T1000 (cell line): ENCODE results near the gene SIPA1L2.
"Not testable (repeated sequence)": the region's sequence is repeated elsewhere in the genome, so short reads cannot be mapped to it uniquely, and the experiment has no call there.

Source experiments
- DNase-seq: peaks from one replicate; lab custom pipeline; 2025; ENCODE audit warnings: mixed read lengths; lab: John Stamatoyannopoulos, UW

SIPA1L2 gene

DNA sequence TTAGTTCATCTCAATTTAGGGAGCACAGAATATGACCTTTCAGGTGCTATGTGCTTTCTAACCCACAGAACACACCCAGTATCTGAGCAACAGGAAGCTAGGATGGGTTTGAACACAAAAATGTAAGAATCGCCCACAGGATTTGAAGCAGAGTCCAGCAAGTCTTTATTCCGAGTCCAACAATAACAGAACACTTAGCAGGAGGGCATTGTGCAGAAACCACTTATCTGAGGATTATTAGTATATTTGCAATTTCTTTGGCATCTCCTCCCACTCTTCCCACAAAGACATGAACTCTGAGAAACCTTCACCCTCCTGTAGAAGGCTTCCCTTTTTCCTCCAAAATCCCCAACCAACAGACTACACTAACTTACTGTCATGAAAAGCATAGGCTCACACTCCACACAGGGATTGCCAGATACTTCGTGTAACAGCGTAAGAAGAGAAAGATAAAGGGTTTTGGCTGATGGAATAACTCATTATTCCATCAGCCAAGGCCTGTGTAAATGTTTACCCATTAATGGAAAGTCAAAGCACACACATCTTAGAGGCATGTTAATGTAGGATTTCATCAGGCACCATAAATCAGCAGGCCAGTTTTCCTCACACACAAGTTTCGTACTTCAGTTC is 16.1 kb downstream of the SIPA1L2 start:
- DNase-seq: no peak

DNA sequence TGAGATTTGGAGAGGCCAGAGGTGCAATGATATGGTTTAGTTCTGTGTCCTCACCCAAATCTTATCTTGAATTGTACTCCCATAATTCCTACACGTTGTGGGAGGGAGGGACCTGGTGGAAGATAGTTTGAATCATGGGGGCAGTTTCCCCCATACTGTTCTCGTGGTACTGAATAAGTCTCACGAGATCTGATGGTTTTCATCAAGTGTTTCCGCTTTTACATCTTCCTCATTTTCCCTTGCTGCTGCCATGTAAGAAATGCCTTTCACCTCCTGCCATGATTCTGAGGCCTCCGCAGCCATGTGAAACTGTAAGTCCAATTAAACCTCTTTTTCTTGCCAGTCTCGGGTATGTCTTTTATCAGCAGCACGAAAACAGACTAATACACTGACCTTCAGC is 17.1 kb downstream of the SIPA1L2 start:
- not testable (repeated sequence) for DNase-seq

DNA sequence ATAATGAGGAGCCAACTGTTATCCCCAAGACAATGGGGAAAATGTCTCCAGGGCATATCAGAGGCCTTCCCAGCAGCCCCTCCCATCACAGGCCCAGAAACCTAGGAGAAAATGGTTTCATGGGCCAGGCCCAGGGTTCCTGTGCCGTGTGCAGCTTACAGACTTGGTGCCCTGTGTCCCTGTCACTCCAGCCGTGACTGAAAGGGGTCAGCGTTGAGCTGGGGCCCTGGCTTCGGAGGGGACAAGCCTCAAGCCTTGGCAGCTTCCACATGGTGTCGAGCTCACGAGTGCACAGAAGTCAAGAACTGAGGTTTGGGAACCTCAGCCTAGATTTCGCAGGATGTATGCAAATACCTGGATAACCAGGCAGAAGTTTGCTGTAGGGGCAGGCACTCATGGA is 18.1 kb downstream of the SIPA1L2 start:
- DNase-seq: no peak

DNA sequence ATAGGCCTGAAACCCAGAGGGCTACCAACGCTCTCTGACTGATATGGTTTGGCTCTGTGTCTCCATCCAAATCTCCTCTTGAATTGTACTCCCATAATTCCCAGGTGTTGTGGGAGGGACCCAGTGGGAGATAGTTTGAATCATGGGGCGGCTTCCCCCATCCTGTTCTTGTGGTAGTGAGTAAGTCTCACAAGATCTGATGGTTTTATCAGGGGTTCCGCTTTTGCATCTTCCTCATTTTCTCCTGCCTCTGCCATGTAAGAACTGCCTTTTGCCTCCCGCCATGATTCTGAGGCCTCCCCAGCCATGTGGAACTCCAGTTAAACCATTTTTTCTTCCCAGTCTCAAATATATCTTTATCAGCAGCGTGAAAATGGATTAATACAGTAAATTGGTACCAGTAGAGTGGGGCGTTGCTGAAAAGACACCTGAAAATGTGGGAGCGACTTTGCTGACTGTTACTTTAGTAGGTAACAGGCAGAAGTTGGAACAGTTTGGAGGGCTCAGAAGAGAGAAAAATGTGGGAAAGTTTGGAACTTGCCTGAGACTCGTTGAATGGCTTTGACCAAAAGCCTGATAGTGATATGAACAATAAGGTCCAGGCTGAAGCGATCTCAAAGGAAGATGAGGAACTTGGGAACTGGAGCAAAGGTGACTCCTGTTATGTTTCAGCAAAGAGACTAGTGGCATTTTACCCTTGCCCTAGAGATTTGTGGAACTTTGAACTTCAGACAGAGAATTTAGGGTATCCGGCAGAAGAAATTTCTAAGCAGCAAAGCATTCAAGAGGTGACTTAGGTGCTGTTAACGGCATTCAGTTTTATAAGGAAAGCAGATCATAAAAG is 18.8 kb downstream of the SIPA1L2 start:
- DNase-seq: not testable (repeated sequence)

DNA sequence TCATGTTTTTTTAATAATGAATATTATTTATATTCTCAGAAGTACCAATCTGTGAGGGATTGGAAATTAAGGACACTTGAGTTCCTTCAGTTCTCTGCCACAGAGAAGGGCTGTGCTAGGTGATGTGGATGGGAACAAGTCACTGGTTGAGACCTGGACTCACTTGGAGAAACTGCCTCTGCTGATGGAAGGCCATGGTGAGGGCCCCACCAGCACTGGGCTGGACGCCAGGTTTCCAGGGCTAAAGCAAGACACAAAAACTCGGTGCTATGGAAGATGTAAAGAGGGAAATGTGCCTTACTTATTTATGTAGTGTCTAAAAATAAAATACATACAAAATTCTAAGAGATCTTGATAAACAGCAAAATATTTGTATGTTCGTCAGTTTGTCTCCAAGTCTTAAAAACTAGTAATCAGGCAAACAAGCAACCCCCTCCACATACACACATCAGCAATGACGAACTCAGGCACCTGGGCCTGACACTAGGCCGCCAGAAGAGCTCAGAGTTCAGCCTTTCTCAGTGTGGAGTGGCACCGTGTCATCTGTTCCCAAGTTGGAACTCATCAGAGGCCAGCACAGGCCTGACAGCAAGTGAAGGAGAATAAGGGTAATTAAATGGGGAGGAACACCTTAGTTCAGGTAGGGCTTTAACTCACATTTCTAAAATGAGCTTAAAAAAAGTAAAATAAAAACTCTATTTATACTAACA is 19.6 kb downstream of the SIPA1L2 start:
- DNase-seq: no peak

DNA sequence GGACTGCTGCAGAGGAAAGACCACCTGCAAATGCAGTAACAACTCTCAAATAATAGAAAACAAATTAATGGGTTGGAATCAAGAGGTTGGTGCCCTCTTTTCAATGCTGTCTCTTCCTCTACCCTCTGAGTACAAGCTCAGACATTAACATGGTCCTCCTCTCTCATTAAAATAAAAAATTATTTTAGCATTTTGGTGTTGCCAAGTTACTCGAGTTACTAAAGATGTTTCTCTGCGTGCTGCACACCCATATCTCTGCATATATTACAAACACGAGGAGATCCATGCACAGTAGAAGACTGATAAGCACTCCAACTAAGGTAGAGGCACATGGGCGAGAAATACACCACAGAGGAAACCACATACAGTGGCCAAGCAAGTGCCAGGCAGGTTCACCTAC is 21.5 kb downstream of the SIPA1L2 start:
- no peak for DNase-seq

DNA sequence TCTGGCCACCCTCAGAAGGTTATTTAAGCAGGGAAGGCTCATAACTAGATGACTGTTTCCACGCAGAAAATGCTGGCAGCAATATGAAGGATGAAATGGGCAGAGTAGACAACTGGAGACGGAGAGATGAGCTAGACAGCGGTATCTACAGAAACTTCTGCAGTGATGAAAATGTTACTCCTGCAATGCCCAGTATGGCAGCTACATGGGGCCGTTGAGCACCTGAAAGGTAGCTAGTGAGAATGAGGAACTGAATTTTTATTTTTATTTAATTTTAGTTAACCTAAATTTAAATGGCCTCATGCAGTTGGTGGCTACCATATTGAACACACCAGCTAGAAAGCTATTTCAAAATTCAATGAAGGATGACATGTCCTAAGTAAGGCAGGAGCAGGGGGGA is 27.3 kb downstream of the SIPA1L2 start:
- no peak for DNase-seq

DNA sequence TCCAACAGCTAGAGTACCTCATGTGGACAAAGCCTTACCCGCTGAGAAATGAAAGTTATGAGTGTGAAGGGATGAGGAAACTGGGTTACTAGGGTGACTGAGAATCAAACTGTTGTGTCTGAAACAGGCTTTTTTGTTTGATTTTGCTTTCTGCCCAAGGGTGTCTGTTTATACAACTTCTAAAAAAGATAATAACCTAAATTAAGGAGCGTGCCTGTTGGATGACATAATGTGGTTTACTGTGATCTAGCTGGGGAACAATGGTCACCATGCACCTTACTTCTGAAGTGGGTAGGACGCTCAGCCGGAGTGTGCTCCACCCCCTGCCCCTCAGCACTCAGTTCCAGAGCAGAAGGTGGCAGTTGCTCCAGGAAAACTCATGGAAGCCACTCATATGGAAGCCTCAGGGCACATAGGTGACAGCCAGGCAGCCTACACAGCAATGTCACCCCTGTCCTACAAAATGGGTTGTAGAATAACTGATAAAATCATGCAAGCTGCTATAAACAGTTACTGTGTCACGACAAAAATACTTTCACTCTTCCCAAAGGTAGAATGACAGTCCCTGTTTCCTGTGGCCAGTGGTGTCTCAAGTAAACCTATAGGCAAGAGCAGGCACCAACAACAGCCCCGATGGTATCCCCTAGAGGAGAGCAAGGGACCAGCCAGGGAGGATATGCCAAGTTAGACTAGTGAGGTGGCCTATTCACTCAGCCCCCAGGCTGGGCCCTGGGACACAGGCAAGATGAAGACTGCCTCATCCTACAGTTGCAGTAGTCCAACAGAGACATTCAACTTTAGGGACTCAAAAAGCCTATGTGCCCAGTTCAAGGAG is 29.3 kb downstream of the SIPA1L2 start:
- DNase-seq: no peak

DNA sequence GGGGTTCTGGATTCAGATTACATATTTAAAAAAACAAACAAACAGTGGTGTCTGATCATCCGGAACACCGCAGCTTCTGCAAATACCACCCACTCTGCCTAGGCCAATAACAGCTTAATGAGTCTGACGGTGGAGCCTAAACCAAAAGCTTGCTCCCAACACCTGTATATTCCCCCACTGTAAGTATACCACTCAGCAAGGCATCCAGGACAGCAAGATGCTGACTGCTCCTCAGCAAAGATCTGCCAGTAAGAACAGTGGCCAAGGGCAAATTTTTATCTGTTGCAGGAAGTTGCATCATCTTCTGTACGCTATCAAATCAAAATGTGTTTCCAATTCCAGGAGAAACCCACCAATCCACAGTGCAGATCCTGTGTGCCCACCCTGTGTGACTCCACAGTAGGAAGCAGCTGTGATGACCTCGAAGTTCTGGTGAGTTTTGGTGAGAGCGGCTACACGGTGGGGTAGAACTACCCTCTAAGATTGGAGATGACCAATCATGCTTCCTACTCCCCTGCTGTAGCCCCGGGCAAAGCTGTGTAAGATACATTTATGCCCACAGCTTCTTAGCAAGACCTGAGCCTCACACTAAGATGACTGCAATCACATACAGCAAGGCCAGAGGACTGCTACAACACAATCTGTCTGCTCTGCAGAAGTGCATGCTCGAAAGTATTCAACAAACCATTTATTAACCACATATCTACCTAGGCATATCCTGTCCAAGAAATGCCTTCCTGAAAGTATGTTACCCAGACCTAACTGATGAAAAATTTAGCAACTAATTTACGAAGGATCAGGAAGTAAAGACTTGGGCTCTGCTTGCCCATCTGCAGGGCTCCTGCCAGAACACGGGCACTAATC is 30.5 kb downstream of the SIPA1L2 start:
- DNase-seq: no peak

DNA sequence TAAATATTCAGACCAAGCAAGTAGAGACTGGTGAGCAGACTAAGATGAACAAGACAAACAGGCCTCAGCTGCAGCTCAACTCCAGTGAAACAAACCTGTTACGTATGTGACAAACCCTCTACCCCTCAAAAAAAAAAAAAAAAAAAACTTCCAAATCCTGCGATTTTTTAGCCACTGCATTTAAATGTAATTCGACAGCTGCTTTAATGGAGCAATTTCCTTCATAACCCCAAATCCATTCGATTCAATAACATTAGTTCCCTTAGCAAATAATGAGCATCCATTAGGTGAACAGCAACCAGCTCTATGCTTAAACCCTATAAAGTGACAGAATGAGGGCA is 31.1 kb downstream of the SIPA1L2 start:
- no peak for DNase-seq

DNA sequence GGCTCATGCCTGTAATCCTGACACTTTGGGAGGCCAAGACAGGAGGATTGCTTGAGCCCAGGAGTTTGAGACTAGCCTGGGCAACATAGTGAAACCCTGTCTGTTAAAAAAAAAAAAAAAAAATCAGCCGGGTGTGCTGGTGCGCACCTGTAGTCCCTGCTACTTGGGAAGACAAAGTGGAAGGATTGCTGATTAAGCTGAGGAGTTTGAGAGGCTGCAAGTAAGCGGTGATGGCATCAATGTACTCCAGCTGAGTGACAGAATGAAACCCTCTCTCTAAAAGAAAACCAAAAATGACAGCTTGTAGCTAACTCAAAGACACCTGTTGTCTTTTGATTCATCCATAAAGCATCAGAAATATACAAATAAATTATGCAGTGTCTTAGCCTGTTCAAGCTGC is 31.8 kb downstream of the SIPA1L2 start:
- no peak for DNase-seq

DNA sequence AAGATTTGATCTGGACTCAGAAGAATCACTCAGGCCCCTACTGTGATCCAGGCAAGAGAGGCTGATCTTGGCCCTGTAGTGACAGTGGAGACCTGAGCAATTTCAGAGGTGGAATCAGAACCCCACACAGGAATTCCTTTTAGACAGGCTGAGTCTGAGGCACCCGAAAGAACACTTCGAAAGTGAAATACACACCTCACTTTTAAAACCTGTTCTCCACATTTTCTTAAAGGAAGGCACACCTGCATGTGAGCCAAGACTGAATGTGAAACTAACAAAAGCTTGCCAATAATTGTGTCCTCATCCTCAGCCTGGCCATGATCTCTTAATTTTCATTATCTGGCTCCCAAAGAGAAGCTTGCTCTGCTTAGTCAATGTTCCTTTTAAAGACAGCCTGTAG is 32.2 kb downstream of the SIPA1L2 start:
- DNase-seq: no peak

DNA sequence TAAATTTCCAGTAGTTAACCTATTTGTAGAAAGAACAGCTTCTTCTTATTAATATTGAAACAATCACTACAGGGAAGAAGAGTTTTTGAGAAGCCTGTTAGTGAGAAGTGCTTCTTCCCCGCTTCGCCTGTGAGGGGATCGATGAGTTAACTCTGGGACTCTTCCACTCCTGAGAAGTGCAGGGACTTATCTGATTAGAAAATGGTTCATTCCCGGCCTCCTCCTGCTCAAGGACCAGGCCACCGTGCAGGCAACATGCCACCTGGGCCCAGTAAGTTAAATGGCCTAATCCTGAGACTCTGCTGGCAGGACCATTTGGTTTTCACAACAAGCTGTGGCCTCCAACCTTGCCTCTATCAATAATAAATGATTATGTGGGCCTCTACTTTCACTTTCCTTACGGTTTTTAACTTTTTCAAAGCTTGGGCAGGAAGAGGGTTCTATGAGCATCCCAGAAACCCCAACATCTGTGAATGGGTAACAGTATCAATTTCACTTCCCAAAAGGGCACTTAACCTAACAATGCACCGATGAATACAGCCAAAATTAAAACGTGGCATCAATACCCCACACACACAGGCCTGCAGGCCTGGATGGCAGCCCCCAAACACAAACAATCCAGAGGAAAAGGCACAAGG is 33.1 kb downstream of the SIPA1L2 start:
- DNase-seq: no peak

DNA sequence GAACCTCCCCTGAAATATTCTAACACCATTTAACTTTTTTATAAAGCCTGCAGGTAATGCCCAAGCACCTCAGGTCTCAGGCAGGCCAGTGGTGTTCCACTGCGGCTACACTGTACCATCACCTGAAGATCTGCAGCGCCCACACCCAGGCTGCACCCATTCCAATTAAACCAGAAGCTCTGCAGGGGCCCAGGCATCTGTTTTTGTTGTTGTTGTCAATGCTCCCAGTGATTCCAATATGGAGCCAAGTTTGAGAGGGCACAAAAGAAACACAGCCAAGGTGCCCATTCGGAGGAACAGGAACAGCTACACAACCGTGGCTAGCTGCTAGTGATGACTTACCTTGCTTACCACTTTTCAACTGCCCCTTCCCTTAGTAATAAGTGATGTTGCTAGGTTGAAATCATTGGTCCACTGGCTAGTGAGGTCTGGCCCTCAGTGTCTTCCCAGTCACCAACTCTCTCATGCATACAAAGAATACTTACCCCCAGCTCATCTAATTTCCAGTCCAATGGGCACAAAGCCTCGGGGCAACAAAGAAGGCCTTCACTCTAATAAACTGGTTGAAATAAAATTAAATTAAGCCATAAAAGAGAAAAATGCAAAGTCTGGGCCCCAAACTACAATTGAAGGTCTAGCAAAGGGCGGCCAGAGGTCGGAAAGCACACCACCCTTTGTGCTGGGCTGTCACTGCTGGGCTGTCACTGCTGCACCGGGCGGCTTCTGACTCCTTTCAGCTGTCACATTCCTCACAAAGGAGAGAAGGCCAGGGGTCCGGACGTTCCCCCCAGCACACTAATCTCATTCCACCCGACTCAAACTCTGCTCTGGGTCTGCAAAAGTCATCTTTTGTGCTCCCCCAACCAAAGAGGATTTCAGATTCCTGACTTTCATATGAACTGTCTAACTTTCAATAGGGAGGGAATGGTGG is 34.9 kb downstream of the SIPA1L2 start:
- DNase-seq: no peak

DNA sequence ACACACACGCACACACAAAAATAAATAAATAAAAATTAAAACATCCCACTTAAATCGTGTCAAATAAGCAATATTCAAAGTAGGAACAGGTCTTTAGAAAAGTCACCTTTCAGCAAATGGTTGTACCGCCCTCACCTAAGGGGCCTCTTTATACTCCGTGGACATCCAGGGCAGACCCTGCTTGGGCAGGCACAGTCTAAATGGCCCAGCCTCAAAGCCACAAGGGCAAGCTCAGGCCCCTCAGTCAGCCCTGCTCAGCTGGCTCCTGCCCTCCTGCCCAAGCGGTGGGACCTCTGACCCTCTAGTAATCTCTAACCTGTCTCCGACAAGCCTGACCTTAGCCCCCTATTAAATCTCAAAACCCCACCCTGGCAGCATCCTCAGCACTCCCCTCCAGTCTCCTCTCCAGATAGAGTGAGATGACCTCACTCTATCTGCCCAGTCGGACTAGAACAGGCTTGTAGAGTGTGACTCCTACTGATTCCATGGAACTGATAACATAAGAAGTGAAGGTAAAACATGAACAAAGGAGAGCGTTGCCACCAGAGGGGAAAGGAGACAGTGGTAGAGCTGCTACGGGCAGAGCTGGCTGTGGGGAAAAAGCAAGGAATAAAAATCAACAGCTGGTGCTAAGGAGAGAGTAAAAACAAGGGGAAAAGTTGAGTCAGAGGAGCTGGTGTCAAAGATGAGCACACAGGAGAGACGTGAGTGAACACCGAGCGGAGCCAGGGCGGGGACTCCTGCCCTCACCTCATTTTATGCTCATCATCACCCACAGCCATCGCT is 36.0 kb downstream of the SIPA1L2 start:
- DNase-seq: no peak

DNA sequence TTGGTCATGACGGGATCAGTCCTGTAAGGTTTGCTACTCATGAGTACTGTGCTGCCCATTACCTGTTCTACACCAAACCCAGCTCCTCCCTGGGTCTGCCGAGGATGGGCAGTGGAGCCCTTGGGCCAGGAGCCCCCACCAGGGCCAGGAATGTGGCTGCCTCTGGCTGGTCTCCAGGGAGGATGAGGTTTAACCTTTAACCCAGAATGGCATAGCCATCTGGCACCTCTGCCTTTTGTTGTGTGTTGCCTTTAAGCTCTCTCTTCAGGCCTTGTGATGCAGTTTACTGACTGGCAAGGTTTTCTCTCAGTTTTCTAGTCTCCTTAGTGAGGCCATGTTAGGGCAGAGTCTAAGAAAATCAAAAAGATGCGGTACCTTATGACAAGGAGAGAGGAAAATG is 38.6 kb downstream of the SIPA1L2 start:
- DNase-seq: no peak

DNA sequence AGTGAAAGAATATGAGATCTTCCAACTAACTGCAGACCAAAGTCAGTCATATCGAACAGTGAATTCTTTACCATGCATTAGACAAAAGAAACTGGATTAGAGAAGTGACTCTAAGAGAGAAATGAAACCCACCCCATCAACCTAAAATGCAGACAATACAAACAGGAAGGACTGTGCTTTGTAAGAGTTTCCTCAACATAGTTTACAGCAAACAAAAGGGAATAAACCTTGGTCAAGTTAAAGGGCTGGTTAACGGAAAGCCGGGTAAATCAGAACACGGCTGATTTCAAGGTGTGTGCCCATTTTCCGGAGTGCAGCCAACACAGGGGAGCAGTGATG is 39.2 kb downstream of the SIPA1L2 start:
- no peak for DNase-seq

DNA sequence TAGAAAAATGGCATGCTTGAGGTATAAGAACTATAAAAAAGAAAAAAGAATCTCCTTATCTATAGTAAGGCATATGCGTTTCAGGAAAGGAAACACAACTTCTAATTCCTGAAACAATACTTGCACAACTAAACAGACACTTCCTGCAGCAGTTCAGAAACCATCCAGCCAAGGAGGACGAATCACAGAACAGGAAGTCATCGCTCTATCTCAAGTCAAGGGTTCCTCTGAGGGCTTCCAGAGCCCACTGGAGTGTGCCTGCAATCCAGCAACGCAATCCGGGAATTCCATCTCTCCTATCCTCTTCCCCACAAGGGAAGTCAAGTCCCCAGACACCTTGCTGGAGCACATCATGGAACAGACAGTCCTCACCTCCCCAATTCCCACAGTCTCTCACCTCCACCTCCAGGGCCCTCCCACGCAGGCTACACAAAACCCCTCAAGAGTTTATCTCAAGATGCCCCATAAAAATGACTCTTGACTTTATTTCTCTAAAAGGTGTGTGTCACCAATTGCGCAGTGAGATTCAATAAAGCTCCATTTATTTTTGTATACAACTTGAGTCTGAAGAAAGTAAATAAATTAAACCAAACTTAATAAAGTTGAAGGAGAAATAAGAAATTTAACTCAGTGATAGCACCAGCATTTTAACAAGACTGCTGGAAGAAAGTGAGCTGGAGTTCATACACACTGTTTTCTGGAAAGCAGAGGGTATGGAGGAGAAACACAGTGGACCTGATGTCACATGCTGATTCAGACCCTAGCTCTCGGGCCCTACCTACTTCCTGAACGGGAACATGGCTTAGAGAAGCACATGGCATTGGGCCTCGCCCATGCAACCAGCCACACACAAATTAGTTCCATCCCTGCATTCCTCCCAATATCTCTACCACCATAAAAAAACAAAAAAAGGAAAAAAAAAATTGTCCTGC is 39.9 kb downstream of the SIPA1L2 start:
- DNase-seq: no peak
